GM12865 (cell line): Measurements from ENCODE around the gene ALDH4A1.

Experiments used
- DNase-seq: peaks from one replicate; pipeline ENCODE4 v3.0.0; 2010; ENCODE audit warnings: low read depth
- H3K4me3 ChIP-seq: 2 replicates; pipeline ENCODE4 v1.5.1; 2011; ENCODE audit warnings: mild to moderate bottlenecking, low read depth, low read length, control low read depth
- CTCF ChIP-seq: IDR thresholded peaks from 2 replicates; pipeline ENCODE4 v1.5.1; 2011; ENCODE audit warnings: low read length, control low read depth, low read depth, inconsistent platforms; ENCODE audit not compliant: insufficient read depth; ENCODE audit errors: missing control alignments

Gene ALDH4A1

GRCh38 chr1:18948913-18949685 is 46.7 kb upstream of the ALDH4A1 start:
- no peak for DNase-seq
- TF ChIP-seq CTCF, result no peak
- peak overlapping the region; percentile 77 for H3K4me3 ChIP-seq

GRCh38 chr1:18948048-18948912 is 45.9 kb upstream of the ALDH4A1 start:
- DNase-seq, result no peak
- H3K4me3 ChIP-seq, result no peak overlapping the region
- TF ChIP-seq CTCF, result no peak

GRCh38 chr1:18947570-18947969 is 45.2 kb upstream of the ALDH4A1 start:
- no peak overlapping the region for H3K4me3 ChIP-seq
- no peak for TF ChIP-seq CTCF
- DNase-seq, result no peak

- DNase-seq, result no peak
- no peak overlapping the region for H3K4me3 ChIP-seq
- TF ChIP-seq CTCF, result no peak
Measured at GRCh38 chr1:18946550-18947381, 44.4 kb upstream of the ALDH4A1 start.

- H3K4me3 ChIP-seq, result no peak overlapping the region
- DNase-seq, result no peak
- TF ChIP-seq CTCF, result no peak
Measured at GRCh38 chr1:18945401-18945849, 43.1 kb upstream of the ALDH4A1 start.

- DNase-seq, result no peak
- no peak for TF ChIP-seq CTCF
- H3K4me3 ChIP-seq, result no peak overlapping the region
Measured at GRCh38 chr1:18944810-18945209, 42.5 kb upstream of the ALDH4A1 start.
